HepG2 (cell line): ENCODE measurements around the gene SLC13A3. TPM values are rescaled to one million over a fixed set of nuclear protein-coding genes. Genes with fewer than 3 reads are reported as not detected.

Experiments used
- AKAP8 ChIP-seq: sonication (generic); formaldehyde crosslinking; IDR thresholded peaks from 2 replicates; pipeline ENCODE4 v1.5.1; 2020; ENCODE audit warnings: mild to moderate bottlenecking, missing genetic modification reagents
- CTCF ChIP-seq: sonication (generic); formaldehyde crosslinking; IDR thresholded peaks from 2 replicates; pipeline ENCODE4 v1.5.0; 2020; ENCODE audit warnings: mild to moderate bottlenecking, missing genetic modification reagents, moderate library complexity
- EEA1 ChIP-seq: sonication (generic); formaldehyde crosslinking; IDR thresholded peaks from 2 replicates; pipeline ENCODE4 v1.5.1; 2020; ENCODE audit warnings: mild to moderate bottlenecking, missing genetic modification reagents, borderline replicate concordance
- HOXA5 ChIP-seq: sonication (generic); formaldehyde crosslinking; IDR thresholded peaks from 2 replicates; pipeline ENCODE4 v1.4.0; 2020; ENCODE audit warnings: missing genetic modification reagents
- KIAA2018 ChIP-seq: sonication (generic); formaldehyde crosslinking; IDR thresholded peaks from 2 replicates; pipeline ENCODE4 v1.5.0; 2020; ENCODE audit warnings: mild to moderate bottlenecking, missing genetic modification reagents, borderline replicate concordance
- KMT2A ChIP-seq: sonication (generic); formaldehyde crosslinking; IDR thresholded peaks from 2 replicates; pipeline ENCODE4 v1.4.0; 2020; ENCODE audit warnings: missing genetic modification reagents
- PITX1 ChIP-seq: sonication (generic); formaldehyde crosslinking; IDR thresholded peaks from 2 replicates; pipeline ENCODE4 v1.5.1; 2020; ENCODE audit warnings: mild to moderate bottlenecking, missing genetic modification reagents
- THRA ChIP-seq: sonication (generic); formaldehyde crosslinking; IDR thresholded peaks from 2 replicates; pipeline ENCODE4 v1.4.0; 2020; ENCODE audit warnings: missing genetic modification reagents, borderline replicate concordance
- ZBTB43 ChIP-seq: sonication (generic); formaldehyde crosslinking; conservative IDR thresholded peaks from 2 replicates; pipeline ENCODE4 v1.4.0; 2020; ENCODE audit warnings: missing genetic modification reagents
- ZFX ChIP-seq: sonication (generic); formaldehyde crosslinking; IDR thresholded peaks from 2 replicates; pipeline ENCODE4 v1.4.0; 2020; ENCODE audit warnings: mild to moderate bottlenecking, low read depth, missing genetic modification reagents, moderate library complexity
- ZMAT5 ChIP-seq: sonication (generic); formaldehyde crosslinking; IDR thresholded peaks from 2 replicates; pipeline ENCODE4 v1.5.0; 2020; ENCODE audit warnings: mild to moderate bottlenecking, low read depth, missing genetic modification reagents, borderline replicate concordance
- ZNF44 ChIP-seq: sonication (generic); formaldehyde crosslinking; IDR thresholded peaks from 2 replicates; pipeline ENCODE4 v1.5.1; 2020; ENCODE audit warnings: mild to moderate bottlenecking, missing genetic modification reagents
- ZNF720 ChIP-seq: sonication (generic); formaldehyde crosslinking; IDR thresholded peaks from 2 replicates; pipeline ENCODE4 v1.4.0; 2020; ENCODE audit warnings: missing genetic modification reagents
- polyA plus RNA-seq, 8 experiments: library from polyadenylated mRNA; depleted of rRNA in 3 of 8; stranded (reverse) in 7 of 8; unstranded in 1 of 8; fragments of >200 nt; fragmentation: Illumina TruSeq in 4 of 8; extraction: Trizol in 4 of 8; gene quantifications; 2 replicates each; pipeline versions ENCODE4 v1.2.1 to v1.2.3, GENCODE V29; 2011 to 2016; ENCODE audit warnings: low read depth in 4 of 8, missing spikeins in 1 of 8, mixed read lengths in 1 of 8; ENCODE audit not compliant: insufficient read depth in 1 of 8
- total RNA-seq, 5 experiments: library from RNA; depleted of rRNA; stranded (reverse); fragments of >200 nt; fragmentation: Illumina TruSeq; extraction: Trizol; gene quantifications; 2 replicates each; pipeline ENCODE4 v1.2.3, GENCODE V29; 2016; ENCODE audit warnings: low read depth in 1 of 5

The SLC13A3 gene
- total and polyA plus RNA-seq, 2 of the 13 experiments (the other 11 are each of a cell fraction or from before 2014, with no cell fraction given): 66.5 to 76.0 TPM

- TF ChIP-seq THRA: 0 out of 2 replicates have a peak, but pooled peaks have one; percentile 41
- TF ChIP-seq ZNF44 (CRISPR knock-in tag): 0 out of 2 replicates have a peak, but pooled peaks have one; percentile 6
- TF ChIP-seq ZBTB43 (CRISPR knock-in tag): no peak
- TF ChIP-seq HOXA5 (CRISPR knock-in tag): no peak
- TF ChIP-seq KMT2A (CRISPR knock-in tag): no peak
- no peak for TF ChIP-seq PITX1 (CRISPR knock-in tag)
- TF ChIP-seq CTCF (CRISPR knock-in tag): no peak
- TF ChIP-seq EEA1: no peak
- TF ChIP-seq AKAP8: no peak
- TF ChIP-seq ZFX (CRISPR knock-in tag): no peak
- TF ChIP-seq ZMAT5: no peak
- no peak for TF ChIP-seq KIAA2018 (CRISPR knock-in tag)
- no peak for TF ChIP-seq ZNF720 (CRISPR knock-in tag)
Measured at GRCh38 chr20:46605181-46605580, 46.1 kb downstream of the SLC13A3 start (continued).
